Stomach (tissue), 4 donors: Measurements from ENCODE around the gene NUP160.

Source experiments
- CTCF ChIP-seq, 7 experiments: fragments of 450-650 bp in 4 of 7; fragments of 200-600 bp in 3 of 7; sonication (generic) in 3 of 7; IDR thresholded peaks; one replicate each; pipeline ENCODE4 v1.5.1; 2016 to 2019; ENCODE audit warnings: antibody characterized with exemption in 7 of 7, control low read depth in 2 of 7, mild to moderate bottlenecking in 1 of 7
- EP300 ChIP-seq: sonication (generic); formaldehyde crosslinking; IDR thresholded peaks from one replicate; pipeline ENCODE4 v1.6.1; 2017; ENCODE audit warnings: antibody characterized with exemption
- POLR2A ChIP-seq, 4 donors: fragments of 450-650 bp; IDR thresholded peaks; one replicate each; pipeline ENCODE4 v1.6.1; 2016; ENCODE audit warnings: antibody characterized with exemption in 4 of 4, control low read depth in 2 of 4, mild to moderate bottlenecking in 1 of 4, moderate library complexity in 1 of 4

- TF ChIP-seq CTCF (IDR thresholded peaks at IDR 0.05) (no peak), POLR2A (IDR thresholded peaks at IDR 0.05) (no peak), EP300 (no peak)
These were observed 636 bp downstream of the NUP160 start for GRCh38 chr11:47847537-47847891.
